ENCODE measurements around the gene ELMOD3.

DNA sequence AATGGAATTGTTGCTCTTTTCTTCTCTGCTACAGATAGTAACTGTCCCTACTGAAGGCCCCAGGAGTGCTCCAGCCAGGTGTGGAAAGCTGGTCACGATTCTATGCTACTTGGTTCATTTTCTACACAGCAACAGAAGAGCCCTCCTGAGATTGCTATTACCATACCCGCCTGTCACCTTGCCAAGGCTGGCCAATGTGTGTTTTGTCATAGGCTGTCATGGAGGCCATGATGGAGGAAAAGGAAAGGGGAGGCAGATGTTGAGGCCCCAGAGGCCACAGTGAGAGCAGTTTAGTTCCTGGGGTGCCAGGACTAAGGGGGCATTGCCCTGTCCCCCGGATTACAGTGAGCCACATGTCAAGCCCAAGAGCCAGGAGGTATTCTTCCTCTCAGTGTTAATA lies 952 bp downstream of the ELMOD3 start:
- TF ChIP-seq CTCF (IDR thresholded peaks at IDR 0.05) (no peak), POLR2AphosphoS5 (IDR thresholded peaks at IDR 0.05) (no peak)
